HG03060 (cell line): ENCODE measurements around the gene TRAPPC6A.

Experiments
- ATAC-seq: cut with Tn5 transposase; IDR thresholded peaks from one replicate; pipeline ENCODE4 v1.9.1; 2021; ENCODE audit warnings: low read depth, moderate number of reproducible peaks; ENCODE audit not compliant: unreplicated experiment

TRAPPC6A gene

DNA sequence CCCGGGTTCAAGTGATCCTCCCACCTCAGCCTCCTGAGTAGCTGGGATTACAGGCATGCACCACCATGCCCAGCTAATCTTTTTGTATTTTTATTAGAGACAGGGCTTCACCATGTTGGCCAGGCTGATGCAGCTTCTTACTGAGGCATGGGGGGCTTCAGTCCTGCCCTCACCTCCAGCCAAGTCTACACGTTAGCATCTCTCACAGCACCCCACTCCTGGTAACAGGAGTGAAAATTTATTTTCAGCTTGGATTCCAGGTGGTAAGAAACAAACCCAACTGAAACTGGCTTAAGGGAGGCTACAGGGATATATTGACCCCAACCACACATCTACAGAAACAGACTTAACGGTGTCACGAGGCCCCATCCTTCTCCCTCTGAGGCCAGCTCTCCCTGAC is 27.9 kb downstream of the TRAPPC6A start:
- no peak for ATAC-seq

GRCh38 chr19:45149129-45149528 is 28.9 kb downstream of the TRAPPC6A start:
- no peak for ATAC-seq

DNA sequence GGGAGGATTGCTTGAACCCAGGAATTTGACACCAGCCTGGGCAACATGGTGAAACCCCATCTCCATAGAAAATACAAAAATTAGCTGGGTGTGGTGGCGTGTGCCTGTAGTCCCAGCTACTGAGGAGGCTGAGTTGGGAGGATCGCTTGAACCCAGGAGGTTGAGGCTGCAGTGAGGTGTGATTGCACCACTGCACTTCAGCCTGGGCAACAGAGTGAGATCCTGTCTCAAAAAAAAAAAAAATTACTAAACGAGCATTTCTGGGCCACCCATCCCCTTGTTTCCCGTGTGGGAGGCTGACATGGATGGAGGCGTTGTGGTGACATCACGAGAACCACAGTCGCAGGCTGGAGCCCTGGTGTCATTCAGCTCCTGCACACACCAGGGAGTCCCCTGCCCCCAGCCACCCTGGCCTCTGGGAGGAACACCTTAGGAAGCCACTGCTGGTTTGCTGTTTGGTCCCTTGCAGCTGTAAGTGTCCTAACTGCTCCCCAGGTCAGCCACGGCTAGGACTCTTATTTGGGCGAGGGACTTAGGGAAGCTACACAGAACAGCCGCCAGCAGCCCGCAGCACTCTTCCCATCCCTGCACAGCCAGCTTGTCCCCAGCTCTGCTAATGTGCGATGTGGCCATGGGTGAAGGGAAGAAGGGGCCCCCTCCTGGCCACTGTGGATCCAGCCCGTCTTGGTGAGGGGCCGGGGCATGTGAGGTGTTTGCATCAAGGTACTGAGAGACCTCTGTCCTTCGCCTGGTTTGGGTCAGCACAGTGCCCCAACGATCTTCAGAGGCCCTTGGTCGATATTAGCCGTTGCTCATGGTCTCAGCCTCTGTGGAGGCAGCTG is 30.0 kb downstream of the TRAPPC6A start:
- no peak for ATAC-seq

GRCh38 chr19:45146741-45147205 is 31.3 kb downstream of the TRAPPC6A start:
- ATAC-seq, result no peak

- ATAC-seq, result no peak
Measured at GRCh38 chr19:45146251-45146650, 31.8 kb downstream of the TRAPPC6A start.

DNA sequence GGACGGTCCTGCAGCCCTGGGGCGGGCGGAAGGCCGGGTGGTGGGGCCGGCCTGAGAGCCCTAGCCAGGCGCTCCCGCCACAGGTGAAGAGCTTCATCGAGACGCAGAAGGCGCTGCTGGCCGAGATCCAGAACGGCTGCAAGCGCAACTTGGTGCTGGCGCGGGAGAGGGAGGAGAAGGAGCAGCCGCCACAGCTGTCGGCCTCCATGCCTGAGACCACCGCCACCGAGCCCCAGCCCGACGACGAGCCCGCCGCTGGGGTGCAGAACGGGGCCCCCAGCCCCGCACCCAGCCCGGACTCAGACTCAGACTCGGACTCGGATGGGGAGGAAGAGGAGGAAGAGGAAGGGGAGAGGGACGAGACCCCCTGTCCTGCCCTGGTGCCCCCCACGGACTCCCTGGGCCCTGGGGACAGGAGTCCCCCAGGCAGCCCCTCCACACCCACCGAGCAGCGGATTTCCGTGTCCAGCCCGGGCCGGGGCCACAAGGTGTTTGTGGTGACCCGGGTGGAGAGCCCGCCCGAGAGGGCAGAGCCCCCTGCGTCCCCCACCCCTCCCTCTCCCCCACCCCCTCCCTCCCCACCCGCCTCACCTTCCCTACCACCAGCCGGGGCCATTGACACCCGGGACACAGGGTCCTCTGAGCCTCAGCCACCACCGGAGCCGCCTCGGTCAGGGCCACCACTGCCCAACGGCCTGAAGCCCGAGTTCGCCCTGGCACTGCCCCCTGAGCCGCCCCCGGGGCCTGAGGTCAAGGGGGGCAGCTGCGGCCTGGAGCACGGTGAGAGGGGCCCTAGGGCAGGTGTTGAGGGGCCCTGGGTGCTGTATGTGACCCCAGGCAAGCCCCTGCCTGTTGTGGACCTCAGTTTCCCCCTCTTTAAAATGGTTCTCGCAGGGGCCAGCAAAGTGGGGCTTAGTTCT is 32.5 kb downstream of the TRAPPC6A start:
- ATAC-seq, result no peak

DNA sequence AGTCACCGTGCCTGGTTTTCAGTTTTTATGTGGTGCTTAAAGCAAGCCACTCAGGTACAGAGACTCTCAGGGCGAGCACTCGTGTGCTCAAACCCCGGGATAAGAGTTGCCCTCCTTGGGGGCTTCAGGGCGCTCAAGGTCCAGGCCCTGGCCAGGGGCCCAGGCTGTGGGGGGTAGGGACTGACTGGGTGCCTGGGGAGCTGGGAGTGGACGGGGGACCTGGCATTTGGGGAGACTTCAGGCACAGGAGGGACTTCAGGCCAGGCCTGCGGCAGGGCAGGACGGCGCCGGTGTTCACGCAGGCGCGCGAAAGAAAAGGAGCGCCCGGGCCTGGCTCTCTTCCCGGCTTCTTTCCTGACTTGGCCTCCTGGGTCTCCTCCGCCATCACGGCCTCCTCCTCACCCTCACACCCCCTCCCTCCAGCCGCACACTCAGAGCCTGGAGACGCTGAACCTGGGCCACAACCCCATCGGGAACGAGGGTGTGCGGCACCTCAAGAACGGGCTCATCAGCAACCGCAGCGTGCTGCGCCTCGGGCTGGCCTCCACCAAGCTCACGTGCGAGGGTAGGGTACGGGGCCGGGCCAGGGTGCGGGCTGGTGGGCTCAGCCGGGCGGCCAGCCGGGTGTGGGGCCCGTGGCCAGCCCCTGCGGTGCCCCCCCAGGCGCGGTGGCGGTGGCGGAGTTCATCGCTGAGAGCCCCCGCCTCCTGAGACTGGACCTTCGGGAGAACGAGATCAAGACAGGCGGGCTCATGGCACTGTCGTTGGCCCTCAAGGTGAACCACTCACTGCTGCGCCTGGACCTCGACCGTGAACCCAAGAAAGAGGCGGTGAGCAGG is 33.4 kb downstream of the TRAPPC6A start:
- no peak for ATAC-seq

- no peak for ATAC-seq
Measured at GRCh38 chr19:45142726-45143110, 35.3 kb downstream of the TRAPPC6A start.

- no peak for ATAC-seq
Measured at GRCh38 chr19:45142016-45142725, 35.9 kb downstream of the TRAPPC6A start.

GRCh38 chr19:45141203-45141900 is 36.7 kb downstream of the TRAPPC6A start:
- no peak for ATAC-seq

GRCh38 chr19:45140533-45140932 is 37.5 kb downstream of the TRAPPC6A start:
- ATAC-seq, result no peak

GRCh38 chr19:45140144-45140503 is 37.9 kb downstream of the TRAPPC6A start:
- no peak for ATAC-seq

DNA sequence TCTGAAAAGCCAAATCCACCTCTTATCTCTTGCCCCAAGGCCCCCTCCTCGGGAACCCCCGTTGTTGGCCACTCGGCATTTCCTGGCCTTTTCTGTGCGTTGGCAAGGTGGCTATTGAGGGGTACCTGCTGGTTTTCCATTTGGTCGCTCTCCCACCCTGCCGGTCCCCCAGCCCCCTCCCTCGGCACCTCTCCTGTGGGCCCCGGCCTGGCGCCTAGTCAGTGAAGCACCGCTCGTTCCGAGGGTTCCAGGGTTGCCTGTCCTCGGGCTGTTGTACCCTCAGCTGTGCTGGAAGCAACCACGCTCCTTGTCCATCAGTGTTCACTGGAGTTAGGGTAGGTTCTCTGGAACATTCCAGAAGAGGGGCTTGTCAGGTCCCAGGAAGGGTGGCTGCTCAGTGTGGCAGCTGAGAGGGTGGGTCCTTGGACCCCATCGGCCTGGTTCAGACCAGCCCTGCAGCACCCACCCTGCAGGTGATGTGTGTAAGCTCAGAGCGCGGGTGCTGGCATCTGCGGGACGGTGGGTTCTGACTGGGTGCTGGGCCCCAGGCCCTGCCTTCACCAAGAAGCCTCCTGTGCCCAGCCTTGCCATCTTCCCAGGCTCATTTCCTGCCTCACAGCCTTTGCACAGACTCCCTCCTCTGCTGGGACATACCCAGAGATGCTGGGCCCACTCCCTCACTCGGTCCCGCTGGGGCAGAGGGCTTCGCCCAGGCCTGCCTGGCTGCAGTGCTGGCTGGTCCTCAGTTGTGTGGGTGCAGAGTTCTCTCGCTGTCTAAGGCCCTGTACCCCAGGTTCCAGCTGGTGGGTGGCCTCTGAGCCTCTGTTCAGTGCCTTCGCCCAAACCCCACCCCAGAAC is 38.5 kb downstream of the TRAPPC6A start:
- ATAC-seq, result no peak

DNA sequence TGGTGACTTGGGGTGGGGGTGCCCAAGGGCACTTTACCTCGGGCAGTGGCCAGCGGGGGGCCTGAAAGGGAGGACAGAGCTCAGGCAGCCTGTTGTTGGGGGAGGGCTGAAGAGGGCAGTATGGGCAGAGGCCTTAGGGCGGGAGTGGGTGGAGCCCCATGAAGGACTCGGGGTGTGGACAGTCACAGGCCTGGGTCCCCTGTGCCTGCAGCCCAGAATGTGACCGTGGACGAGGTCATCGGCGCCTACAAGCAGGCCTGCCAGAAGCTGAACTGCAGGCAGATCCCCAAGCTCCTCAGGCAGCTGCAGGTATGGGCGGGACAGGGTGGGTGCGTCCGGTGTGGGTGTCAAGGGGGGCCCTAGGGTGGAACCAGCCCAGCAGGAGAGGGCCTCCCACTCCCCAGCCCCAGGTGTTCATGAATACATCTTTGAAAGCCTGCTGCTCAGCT is 39.7 kb downstream of the TRAPPC6A start:
- no peak for ATAC-seq

DNA sequence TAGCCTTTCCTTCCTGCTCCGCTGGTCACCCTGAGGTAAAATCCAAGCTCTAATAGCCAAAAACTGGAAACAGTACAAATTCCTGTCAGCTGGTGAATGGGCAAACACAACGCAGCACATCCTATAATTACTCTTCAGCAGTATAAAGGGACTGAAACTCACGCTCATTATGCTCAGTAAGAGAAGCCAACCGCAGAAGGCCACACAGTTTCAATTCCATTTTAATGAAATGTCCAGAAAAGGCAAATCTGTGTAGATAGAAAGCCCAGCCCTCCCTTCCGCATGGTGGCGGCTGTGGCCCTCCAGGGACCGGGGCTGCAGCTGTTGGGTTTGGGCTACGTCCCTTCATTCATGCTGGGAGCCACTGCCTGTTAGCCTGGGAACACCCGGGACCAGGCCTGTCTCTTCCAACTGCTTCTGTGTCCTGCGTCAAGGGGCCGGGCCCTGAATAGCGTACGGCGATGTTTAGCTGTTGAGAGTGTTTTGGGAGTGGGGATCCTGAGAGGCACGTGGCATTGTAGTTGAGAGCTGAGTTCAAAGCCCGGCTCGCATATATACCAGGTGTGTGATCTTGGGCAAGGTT is 40.8 kb downstream of the TRAPPC6A start:
- ATAC-seq, result peak; percentile 44

GRCh38 chr19:45136507-45137178 is 41.4 kb downstream of the TRAPPC6A start:
- ATAC-seq, result no peak

DNA sequence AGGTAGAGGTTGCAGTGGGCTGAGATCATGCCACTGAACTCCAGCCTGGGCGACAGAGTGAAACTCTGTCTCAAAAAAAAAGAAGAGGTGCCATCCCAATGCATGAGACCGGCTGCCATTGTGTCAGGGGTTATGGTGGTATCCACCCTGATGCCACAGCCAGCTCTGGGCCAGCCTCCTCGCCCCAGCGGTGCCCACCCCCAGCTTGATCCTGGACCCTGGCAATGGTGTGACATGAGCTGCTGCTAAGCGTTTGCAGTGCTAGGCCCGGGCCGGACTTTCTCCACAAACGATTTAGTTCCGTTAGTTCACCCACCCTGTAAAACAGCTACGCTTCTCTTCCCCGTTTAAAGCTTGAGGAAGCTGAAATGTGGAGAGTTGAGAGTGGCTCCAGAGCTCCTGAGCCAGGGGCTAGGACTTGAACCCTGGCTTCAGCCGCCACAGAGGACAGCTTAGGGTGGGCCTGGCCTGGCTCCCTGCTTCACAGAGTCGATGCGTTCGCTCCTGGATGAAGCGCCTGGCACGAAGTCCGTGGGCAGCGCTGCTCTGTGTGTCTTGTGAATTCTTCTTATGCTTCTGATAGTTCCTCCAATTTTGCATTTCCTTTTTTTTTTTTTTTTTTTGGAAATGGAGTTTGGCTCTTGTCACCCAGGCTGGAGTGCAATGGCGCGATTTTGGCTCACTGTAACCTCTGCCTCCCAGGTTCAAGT is 42.7 kb downstream of the TRAPPC6A start:
- ATAC-seq, result no peak
